Tibial nerve (tissue), 4 donors: ENCODE data around the gene KDM8. TPM values are rescaled to one million over a fixed set of nuclear protein-coding genes. Genes with fewer than 3 reads are reported as not detected.

Experiments
- DNase-seq, 2 donors: peaks; one replicate each; pipeline ENCODE4 v3.0.0-alpha.2; 2019; ENCODE audit warnings: low spot score in 2 of 2
- H3K27ac ChIP-seq, 4 donors: fragments of 200-600 bp; sonication (generic) in 3 of 4; one replicate each; pipeline ENCODE4 v1.5.1; 2017 to 2019; ENCODE audit warnings: mild to moderate bottlenecking in 1 of 4
- H3K27me3 ChIP-seq, 2 donors: fragments of 200-600 bp; sonication (generic) in 1 of 2; one replicate each; pipeline versions ENCODE4 v1.5.1 to v1.6.0; 2017 to 2019
- H3K36me3 ChIP-seq, 3 donors: fragments of 200-600 bp; sonication (generic); one replicate each; pipeline ENCODE4 v1.5.1; 2018 to 2019
- H3K4me1 ChIP-seq, 4 donors: fragments of 200-600 bp; sonication (generic) in 3 of 4; one replicate each; pipeline ENCODE4 v1.5.1; 2017 to 2019
- H3K4me3 ChIP-seq, 4 donors: fragments of 200-600 bp; sonication (generic) in 3 of 4; one replicate each; pipeline ENCODE4 v1.5.1; 2017 to 2019; ENCODE audit warnings: mild to moderate bottlenecking in 1 of 4, moderate library complexity in 1 of 4
- H3K9me3 ChIP-seq, 4 donors: fragments of 200-600 bp; sonication (generic) in 3 of 4; one replicate each; pipeline ENCODE4 v1.5.1; 2017 to 2019
- EP300 ChIP-seq, 2 donors: sonication (generic); formaldehyde crosslinking; IDR thresholded peaks; one replicate each; pipeline ENCODE4 v1.6.1; 2017; ENCODE audit warnings: antibody characterized with exemption in 2 of 2, mild to moderate bottlenecking in 1 of 2
- POLR2A ChIP-seq, 2 donors: fragments of 450-650 bp; IDR thresholded peaks; one replicate each; pipeline ENCODE4 v1.6.1; 2017; ENCODE audit warnings: antibody characterized with exemption in 2 of 2, mild to moderate bottlenecking in 2 of 2, moderate library complexity in 2 of 2
- WGBS, 2 donors: methylation state at CpG; one replicate each; pipeline ENCODE4 v1.1.5; 2018; 5-methylcytosine and 5-hydroxymethylcytosine counted together
- total RNA-seq, 4 donors: library from RNA; depleted of rRNA; stranded (reverse); fragments of >200 nt; gene quantifications; one replicate each; pipeline ENCODE4 v1.1.0, GENCODE V29; 2016
- TF ChIP-seq, protein P1 (sequence below), 5 experiments: fragments of 200-600 bp in 3 of 5; fragments of 450-650 bp in 2 of 5; sonication (generic) in 3 of 5; IDR thresholded peaks; one replicate each; pipeline ENCODE4 v1.5.1; 2016 to 2019; ENCODE audit warnings: antibody characterized with exemption in 5 of 5, mild to moderate bottlenecking in 3 of 5, moderate library complexity in 2 of 5

Gene KDM8
- total RNA-seq, 4 donors from 2014 or later = 2.3 to 7.6 (median 4.8) TPM

DNA sequence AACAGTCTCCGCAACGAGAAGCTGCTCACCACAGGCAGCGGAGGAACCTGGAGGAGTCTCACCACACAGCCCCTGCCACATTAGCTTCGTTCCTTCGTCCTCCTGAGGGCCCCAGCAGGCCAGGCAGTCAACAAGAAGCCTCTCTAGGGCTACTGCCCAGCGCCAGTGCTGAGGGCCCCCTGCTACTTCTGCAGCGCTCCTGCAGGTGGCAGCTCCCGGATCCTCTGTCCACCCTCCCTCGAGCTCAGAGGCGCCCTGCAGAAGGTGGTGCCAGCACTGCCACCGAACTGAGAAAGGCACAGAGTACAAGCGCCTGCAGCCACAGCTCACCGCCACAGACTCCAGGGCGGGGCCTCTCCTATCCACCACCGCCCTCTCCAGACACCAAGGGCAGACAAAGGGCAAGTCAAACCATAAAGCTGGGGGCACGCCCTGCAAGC is 27.3 kb downstream of the KDM8 start:
- no peak for DNase-seq

DNA sequence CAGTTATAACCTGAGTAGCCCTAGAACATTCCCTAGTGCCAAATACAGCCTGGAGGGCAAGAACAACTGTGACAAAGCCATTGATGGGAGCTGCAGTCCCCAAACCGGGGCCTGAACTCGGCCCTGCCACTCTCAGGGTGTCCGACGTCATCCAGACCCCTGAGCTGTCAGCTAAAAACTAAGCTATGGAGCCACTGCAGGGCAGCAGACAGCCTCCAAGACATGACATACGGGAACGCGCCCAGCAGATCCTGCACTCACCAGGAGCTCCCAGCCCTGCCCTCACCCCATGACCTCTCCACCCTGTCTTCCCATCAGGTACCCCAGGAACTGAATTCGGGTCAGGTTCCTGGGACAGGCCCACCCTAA is 28.4 kb downstream of the KDM8 start:
- Histone ChIP-seq H3K4me3 (no peak overlapping the region), H3K27ac (peak overlapping the region in 1 of 4 donors; percentile 38), H3K9me3 (no peaks in the 10 kb centered on the region), H3K27me3 (no peaks in the 10 kb centered on the region), H3K4me1 (peaks cover 0 to 43% (median 20%) of the 10 kb centered on the region in 4 donors), H3K36me3 (peaks cover 0 to 55% (median 0%) of the 10 kb centered on the region in 3 donors)
- 89 to 92% methylated on average over 8 of the region's 8 CpGs for WGBS, 2 donors
- DNase-seq = no peak
- TF ChIP-seq EP300 (IDR thresholded peaks at IDR 0.05) (no peak), POLR2A (IDR thresholded peaks at IDR 0.05) (no peak)
- TF ChIP-seq, protein P1, sequence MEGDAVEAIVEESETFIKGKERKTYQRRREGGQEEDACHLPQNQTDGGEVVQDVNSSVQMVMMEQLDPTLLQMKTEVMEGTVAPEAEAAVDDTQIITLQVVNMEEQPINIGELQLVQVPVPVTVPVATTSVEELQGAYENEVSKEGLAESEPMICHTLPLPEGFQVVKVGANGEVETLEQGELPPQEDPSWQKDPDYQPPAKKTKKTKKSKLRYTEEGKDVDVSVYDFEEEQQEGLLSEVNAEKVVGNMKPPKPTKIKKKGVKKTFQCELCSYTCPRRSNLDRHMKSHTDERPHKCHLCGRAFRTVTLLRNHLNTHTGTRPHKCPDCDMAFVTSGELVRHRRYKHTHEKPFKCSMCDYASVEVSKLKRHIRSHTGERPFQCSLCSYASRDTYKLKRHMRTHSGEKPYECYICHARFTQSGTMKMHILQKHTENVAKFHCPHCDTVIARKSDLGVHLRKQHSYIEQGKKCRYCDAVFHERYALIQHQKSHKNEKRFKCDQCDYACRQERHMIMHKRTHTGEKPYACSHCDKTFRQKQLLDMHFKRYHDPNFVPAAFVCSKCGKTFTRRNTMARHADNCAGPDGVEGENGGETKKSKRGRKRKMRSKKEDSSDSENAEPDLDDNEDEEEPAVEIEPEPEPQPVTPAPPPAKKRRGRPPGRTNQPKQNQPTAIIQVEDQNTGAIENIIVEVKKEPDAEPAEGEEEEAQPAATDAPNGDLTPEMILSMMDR (IDR thresholded peaks at IDR 0.05) = no peak

More for the DNA sequence above, 27.3 kb downstream of the KDM8 start:
- Histone ChIP-seq H3K27ac (peak overlapping the region in 1 of 4 donors; percentile 26), H3K4me3 (no peak overlapping the region), H3K9me3 (no peaks in the 10 kb centered on the region), H3K4me1 (peaks cover 0 to 35% (median 14%) of the 10 kb centered on the region in 4 donors), H3K27me3 (no peaks in the 10 kb centered on the region), H3K36me3 (peaks cover 0 to 66% (median 0%) of the 10 kb centered on the region in 3 donors)
- TF ChIP-seq, protein P1 (IDR thresholded peaks at IDR 0.05) = no peak
- TF ChIP-seq EP300 (IDR thresholded peaks at IDR 0.05) = no peak
- no peak for TF ChIP-seq POLR2A (IDR thresholded peaks at IDR 0.05)
- WGBS, 2 donors = 85 to 88% methylated on average over 8 to 15 of the region's 16 CpGs

DNA sequence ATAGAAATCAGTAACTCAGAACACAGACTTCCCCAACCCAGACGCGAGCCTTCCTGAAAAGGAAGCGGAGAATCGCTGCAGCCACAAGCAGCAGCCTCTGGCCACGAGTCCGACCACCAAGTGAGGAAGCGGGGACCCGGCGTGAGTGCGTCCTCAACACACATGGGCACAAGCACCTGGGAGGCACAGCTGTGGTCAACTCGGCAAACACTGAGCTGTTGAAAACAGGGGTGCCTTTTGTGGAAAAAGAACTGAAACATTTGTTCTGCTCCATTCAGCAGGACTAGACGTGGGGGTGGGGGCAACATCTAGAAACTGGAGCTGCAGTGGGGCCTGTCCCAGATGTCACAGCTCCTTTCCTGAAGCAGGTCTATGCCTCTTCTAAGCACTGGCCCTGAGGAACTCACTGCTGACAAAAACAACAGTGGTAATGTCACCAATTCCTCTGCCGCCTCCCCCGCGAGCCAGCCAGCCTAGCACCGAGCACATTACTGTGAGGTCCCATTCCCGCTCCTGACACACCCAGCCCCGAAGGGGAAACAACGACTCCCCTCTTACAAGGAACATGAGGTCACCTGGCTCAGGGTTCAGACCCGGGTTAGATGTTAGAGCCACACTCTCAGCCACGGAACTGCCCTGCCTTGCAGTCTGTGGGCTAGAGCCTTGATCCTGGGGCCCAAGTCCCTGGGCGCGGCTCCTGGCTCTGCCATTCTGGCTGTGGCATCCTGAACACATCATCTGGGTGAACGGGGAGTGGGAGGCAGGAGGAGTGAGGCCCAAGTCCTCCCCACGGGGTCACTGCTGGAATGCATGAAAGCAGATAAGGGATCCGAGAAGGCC is 29.0 kb downstream of the KDM8 start:
- no peaks in the 10 kb centered on the region for H3K27me3 ChIP-seq
- TF ChIP-seq POLR2A (IDR thresholded peaks at IDR 0.05) (no peak), EP300 (IDR thresholded peaks at IDR 0.05) (no peak)
- TF ChIP-seq, protein P1 (IDR thresholded peaks at IDR 0.05) = no peak
- H3K4me1 ChIP-seq = peaks cover 0 to 47% (median 27%) of the 10 kb centered on the region in 4 donors
- peak overlapping the region in 1 of 4 donors; percentile 38 for H3K27ac ChIP-seq
- no peak for DNase-seq
- H3K4me3 ChIP-seq = no peak overlapping the region
- H3K36me3 ChIP-seq = peaks cover 0 to 49% (median 0%) of the 10 kb centered on the region in 3 donors
- 80 to 83% methylated on average over 26 of the region's 26 CpGs for WGBS, 2 donors
- H3K9me3 ChIP-seq = no peaks in the 10 kb centered on the region

DNA sequence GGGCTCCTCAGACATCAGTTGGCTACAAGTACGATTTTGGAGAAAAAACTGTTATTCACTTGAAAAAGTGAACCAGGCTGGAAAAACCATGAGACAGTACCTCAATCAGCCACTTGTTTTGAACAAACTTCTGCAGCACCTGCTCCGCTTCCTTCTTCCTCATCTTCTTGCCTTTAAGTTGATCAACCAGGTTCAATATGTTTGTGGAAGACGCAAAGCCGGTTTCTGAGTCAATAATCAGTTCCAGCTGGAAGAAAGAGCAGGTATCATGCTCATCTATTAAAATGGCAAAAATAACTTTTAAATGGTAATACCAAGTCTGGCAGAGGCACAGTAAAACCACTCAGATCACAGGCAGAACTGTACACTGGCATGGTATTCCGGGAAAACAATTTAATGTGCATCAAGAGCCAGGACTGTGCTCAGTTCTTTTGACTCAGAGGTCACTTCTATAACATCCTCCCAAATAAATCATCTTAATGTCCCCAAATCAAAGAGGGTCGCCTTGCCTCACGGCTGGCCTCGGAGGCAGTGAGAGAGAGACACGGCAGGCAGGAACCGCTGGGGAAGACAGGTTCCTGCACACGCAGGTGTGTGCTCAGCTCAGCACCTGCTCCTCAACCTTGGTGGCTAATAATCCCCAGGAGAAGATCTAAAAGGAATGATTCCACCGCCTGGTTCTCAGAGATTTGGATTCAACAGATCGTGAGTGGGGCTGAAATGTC is 29.7 kb downstream of the KDM8 start:
- peaks cover 0 to 55% (median 31%) of the 10 kb centered on the region in 4 donors for H3K4me1 ChIP-seq
- peaks cover 0 to 45% (median 0%) of the 10 kb centered on the region in 3 donors for H3K36me3 ChIP-seq
- H3K9me3 ChIP-seq = no peaks in the 10 kb centered on the region
- no peak for TF ChIP-seq EP300 (IDR thresholded peaks at IDR 0.05)
- no peak for TF ChIP-seq POLR2A (IDR thresholded peaks at IDR 0.05)
- TF ChIP-seq, protein P1 (IDR thresholded peaks at IDR 0.05) = no peak
- no peak overlapping the region for H3K4me3 ChIP-seq
- 78 to 84% methylated on average over 13 of the region's 13 CpGs for WGBS, 2 donors
- no peaks in the 10 kb centered on the region for H3K27me3 ChIP-seq
- no peak for DNase-seq
- H3K27ac ChIP-seq = no peak overlapping the region
